ENCODE data around the gene SLC6A1.

SLC6A1 gene

DNA sequence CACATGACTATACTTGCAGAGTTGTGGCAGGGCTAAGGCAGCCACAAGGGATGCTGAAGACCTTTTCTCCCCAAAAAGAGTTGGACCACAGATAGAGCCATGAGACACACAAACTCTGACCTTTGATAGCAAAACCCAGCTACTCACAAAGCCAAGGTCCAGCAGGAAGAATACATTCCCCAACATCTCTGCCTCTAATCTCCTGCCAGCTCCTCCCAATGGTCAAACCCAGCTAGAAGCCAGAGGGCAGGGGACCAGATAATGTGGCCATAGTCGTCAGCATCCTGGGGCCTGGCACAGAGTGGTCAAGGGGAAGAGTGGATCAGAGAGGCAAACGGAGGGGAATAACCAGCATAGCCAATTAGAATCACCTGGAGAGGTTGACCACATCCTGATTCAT is 28.2 kb downstream of the SLC6A1 start:
- no peak for DNase-seq (ENCODE audit: low read depth)

DNA sequence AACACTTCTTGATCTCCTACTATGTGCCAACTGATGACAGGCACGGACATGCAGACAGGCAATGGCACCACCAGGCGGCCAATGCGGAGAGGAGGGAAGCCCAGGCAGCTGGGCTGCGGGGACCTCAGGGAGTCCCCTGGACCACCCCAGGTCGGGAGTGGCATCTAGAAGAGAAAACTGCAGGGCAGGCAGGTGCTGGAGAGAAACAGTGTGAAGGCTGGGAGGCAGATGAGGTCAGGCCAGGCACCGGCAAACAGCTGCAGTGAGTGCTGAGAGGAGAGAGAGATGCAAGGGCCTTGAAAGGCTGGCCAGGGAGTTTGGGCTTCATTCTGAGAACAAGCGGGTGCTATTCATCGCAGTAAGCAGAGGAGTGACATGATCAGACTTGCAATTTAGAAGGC is 29.1 kb downstream of the SLC6A1 start:
- no peak for DNase-seq (ENCODE audit: low read depth)

DNA sequence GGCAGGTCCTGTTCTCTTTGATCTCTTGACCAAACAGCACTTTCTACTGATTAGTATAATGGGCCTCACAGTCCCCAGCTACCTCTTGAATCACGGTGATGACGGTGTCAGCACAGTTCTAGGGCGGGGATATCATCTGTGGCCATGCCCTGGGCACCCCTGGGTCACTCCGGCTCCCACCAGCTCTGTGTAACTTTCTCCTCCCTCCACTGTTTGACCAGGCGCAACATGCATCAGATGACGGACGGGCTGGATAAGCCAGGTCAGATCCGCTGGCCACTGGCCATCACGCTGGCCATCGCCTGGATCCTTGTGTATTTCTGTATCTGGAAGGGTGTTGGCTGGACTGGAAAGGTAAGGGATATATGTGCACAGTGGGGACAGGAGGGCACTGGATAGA is 29.6 kb downstream of the SLC6A1 start:
- DNase-seq (ENCODE audit: low read depth), result no peak

DNA sequence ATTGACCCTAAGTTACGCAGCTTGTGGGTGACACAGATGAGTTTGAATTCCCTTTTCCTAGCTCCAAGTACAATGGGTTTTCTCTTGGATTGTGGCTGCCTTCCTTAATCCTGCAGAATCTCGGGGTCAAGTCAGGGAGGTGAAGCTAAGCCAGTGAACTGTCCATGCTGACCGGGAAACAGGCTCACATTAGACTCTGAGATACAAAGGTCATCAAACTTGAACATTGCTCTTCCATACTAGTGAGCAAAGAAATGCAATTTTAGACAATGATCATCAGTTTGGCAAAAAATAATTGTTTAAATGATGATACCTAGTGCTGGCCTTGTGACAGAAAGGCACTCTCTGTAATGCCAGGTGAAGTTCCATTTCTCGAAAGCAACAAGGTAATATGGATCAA is 31.6 kb downstream of the SLC6A1 start:
- no peak for DNase-seq (ENCODE audit: low read depth)

DNA sequence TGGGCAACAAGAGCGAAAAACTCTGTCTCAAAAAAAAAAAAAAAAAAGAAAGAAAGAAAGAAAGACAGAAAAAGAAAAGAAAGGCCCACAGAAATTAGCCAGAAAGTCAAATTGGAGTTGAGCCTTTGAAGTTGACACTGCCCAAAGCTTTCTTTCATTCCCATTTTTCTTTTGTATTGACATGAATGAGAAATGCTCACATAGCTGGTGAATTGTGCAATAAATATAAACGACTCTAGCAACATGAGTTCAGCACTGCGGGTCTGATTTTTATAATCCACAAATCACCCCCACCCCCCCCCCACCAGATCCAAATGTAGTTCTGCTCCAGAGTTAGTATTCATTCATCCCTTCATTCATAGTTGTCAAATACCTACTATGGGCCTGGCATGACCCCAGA is 37.4 kb downstream of the SLC6A1 start:
- no peak for DNase-seq (ENCODE audit: low read depth)

DNA sequence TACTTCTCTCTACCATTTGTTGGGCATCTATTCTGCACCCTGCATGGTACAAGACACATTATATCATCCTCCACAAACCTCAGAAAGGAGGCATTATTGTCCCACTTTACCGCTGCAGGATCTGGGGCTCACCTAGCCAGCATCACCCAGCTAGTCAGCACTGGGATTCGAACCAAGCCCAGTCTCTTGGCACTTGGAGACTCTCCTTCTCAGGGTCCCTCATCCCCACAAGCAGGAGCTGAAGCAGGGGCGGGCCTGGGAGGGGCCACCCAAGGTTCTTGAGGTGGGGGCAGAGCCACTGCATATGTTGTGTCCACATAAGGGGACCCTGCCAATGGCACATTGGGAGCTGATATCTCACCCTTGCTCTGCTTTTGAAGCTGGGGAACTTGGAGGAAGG is 41.3 kb downstream of the SLC6A1 start:
- DNase-seq (ENCODE audit: low read depth), result no peak

DNA sequence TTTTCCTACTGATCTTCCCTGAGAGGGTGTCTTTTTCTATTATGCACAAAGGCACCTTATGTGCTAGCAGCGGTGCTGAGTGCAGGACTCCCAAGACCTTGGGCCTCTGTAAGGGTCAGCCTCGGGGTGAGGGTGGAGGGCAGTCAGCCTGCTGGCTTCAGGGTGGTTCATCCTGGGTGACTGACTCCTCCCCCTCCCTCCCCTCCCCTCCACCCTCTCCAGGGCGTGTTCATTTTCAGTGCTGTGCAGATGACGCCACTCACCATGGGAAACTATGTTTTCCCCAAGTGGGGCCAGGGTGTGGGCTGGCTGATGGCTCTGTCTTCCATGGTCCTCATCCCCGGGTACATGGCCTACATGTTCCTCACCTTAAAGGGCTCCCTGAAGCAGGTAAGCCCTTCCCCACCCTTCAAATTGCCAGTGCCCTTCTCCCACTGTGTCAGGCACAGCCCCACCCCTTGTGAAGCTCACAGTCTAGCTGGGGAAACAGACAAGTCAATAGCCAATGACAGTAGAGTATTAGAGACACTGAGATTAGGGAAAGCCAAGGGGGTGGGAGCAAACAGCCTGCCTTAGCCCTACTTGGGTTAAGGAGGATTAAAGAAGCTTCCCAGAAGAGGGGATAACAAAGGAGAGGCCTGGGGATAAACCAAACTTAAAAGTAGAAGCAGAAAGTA is 41.9 kb downstream of the SLC6A1 start:
- no peak for DNase-seq (ENCODE audit: low read depth)

DNA sequence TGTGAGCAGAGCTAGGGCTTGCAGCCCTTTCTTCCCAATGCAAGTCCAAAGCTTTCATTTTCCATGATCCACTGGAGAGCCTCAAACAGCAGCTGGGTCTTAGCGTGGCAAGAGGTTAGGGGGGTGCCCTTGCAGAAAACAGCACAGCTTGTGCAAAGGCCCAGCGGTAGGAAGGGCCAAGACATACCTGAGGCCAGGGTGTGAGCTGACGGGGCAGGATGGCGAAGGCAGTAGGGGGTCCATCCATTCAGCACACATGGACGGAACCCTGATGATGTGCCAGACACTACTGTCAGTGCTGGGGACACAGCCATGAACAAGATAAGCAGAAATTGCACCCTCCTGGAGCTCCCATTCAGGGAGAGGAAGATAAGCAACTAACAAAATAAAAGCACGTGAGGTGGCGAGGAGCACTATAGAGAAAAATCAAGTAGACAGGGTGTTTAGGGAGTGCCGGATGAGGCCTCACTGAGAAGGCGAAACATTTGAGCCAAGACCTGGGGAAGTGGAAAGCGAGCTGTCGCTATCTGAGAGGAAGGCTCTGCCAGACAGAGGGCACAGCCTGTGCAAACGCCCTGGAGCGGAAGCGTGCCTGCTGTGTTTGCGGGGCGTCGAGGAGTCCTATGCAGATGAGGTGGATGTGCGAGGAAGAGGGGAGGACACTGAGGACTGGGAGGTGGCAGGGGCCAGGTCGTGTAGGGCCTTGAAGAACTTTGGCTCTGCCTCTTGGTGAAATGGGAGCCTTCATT is 43.4 kb downstream of the SLC6A1 start:
- no peak for DNase-seq (ENCODE audit: low read depth)

DNA sequence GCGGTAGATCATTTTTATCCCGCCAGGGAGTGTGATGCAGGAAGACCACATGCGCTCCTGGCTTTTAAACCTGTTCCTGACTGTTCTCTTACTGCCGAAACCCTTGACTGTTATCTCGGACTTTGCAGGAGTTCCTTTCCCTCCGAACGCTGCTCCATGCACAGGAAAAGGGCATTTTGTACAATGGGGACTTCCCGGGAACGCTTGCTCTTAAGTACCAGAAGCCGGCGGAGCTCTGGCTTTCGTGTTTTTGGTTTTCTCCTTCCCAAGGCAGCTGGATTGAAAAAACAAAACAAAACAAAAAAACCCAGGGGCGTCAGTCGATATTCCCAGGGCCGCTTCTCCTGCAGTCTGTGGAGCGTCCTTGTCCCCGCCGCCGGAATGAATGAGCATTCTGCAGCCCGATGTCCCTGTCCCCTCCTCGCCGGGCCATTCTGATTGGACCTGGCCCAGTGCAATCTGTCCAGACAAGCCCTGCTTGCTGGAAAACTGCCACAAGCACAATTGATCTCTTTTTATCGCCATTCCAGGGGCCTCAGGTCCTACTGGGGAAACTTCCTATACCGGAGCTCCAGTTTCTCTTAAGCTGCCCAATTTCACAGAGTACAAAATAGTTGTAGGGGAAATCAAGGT is 44.8 kb downstream of the SLC6A1 start:
- no peak for DNase-seq (ENCODE audit: low read depth)

DNA sequence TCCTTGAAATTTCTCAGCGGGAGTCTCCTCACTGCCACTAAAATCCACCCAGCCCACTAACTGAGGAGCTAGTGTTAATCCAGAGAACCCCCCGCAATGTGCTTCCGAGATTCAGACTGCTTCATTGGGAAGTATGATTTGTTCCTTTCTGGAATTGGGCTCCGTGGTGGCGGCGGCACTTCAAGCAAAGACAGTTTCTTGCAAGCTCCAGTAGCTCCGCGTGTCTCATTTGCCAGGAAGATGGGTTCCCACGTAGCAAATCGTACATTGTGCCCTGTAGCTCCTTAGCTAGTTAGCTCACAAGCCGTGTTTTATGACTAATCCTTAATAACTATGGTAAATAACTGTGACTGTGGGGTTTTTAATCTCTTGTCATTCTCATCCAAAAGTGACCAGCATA is 45.4 kb downstream of the SLC6A1 start:
- DNase-seq (ENCODE audit: low read depth), result no peak

DNA sequence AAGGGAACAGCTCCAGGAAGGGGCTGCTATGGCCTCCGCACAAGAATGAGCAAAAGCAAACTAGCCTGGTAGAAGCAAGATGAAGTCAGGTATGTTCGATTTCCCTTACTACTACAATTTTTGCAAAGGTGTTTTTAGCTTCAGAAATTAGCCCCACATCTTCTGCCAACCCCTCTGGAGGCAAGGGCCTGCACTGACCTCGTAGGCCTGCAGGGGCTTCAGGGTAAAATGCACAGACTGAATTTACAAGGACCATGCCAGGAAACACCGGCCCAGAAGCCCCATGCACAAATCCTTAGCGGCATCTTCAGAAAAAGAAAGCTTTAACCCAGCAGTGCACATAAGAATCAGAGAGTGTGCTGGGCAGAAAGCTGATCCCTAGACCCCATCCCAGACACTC is 53.0 kb downstream of the SLC6A1 start:
- DNase-seq (ENCODE audit: low read depth), result no peak

DNA sequence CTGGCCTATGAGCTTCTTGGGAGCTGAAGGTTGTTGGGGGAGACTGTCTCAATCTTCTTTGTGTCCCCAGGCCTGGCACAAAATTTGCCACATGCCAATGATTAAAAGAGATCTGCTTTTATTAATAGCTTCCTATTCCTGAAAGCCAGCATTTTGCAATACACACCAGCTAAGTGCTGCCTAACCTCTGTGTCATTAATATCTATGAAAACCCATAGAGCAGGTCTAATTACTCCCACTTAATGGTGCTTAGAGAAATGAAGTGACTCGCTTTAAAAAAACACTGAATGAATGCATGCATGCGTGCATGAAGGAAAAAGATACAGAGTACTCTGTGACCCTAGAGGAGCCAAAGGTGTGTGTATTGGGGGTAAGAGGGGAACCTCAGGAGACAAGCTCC is 55.0 kb downstream of the SLC6A1 start:
- DNase-seq (ENCODE audit: low read depth), result no peak

DNA sequence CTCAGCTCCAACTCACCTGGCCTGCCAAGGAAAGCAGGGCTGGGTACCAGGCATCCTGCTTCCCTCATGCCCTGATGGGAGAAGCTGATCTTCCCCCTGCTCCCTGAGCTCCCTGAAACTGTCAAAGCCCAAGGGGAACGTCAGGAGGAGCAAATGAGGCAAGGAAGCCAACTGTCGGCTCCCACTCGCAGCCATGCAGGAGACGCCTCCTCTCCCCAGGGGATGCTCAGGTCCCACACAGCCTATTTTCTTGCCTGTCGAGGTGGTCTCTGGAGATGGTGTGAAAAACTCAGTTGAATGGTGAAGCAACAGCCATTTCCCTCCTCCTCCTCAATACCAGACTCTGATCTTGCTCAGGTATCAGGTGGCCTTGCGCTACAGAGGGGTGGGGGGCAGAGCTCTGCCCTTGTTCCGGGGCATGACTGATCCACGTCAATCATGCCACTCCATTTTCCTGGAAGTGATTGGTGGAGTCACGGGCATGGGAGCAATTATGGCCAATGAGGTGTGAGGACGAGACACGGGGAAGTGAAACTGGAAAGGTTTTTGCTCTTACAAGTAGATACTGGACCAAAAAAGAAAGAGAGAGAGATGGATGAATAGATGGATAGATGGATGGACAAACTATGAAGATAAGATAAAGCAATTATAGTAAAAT is 58.2 kb downstream of the SLC6A1 start:
- DNase-seq (ENCODE audit: low read depth), result no peak

DNA sequence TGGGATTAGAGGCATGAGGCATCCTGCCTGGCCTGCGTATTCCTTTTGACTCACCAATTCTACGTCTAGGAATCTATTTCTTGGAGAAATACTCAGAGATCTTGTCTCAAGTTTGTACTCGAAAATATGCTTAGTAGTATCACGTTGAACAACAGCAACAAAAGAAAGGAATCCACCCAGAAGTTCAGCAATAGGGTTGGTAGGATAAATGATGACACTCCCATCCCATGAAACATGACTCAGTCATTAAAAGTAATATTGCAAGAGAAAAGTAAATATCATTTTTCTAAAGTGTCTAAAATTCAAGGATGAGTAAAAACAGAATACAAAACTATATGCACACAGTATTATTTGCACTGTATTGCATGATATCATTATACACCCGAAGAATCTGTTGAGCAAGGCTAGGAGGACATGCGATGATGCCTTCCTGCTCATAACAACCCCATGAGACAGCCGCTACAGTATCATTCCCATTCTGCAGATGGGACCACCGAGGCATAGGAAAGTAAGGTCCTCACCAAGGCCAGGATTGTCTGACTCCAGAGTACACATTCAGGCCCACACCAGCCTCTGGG is 61.5 kb downstream of the SLC6A1 start:
- no peak for DNase-seq (ENCODE audit: low read depth)

DNA sequence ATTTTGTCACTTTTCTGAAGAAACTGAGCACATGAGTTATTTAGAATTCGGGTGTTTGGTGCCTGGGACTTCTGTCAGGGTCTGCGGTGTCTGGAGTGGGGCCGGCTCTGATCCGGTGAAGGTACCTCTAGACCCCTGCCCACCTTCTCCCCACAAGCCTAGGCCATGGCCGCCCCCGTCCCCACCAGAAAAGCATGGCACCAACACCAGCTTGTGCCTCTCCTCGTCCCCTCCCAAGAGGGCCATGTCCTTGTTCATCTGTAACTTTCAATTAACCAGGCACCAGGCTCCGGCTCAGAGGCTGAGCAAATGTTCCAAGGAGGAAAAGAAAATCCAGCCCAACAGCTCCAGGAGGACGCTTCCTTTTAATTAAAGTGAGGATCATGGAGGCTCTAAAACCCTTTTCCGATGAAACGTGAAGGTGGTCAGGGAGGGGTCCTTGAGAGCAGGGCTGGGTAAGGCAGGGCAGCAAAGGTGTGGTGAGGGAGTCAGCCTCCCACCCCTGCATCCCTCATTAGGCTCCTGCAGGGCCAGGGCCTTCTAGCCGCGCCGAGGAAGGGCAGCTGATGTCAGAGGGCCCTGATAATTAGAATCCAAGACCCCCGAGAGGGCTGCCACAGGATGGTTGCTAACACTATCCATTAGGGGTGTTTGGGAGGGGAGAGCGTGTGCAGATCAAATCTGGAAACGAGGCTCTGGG is 62.3 kb downstream of the SLC6A1 start:
- DNase-seq (ENCODE audit: low read depth), result no peak

DNA sequence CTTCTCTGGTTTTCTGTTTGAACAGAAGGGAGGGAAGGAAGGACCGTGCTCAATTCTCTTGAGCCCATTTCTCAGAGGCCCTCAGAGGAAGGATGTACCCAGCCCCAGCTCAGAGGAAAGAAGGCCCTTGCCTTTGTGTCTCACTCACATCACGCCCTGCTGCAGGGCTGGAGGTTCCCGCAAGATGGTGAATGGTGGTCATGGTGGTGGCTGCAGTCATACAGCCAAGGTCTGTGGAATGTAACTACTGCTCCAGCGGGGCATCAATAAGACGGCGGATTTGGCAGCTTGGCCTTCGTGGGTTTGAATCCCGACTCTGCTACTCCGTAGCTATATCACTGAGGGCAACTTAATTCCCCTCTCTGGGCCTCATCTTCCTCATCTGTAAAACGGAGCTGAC is 62.9 kb downstream of the SLC6A1 start:
- DNase-seq (ENCODE audit: low read depth), result no peak

DNA sequence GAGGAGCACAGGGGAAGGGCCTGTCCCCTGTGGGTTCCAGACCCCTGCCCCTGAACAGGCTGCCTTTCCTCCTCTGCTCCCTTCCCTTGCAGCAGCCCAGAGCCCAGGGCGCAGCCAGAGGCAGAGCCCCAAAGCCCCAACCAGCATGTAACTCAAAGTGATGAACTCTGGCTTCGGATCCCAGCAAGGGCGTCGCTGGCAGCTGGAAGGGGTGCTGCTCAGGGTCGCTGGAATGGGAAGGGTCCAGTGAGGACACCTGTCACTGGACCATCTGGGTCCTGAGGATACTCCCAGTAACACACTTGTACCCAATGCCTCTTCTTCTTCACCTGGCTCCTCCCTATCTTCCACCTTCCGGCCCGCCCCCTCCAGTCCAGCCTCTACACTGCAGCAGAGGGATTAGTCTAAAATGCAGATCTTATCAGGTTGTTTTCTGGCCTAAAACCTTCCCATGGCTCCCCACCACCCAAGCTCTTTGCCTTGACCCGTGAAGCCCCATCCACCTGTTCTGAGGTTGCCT is 64.0 kb downstream of the SLC6A1 start:
- DNase-seq (ENCODE audit: low read depth), result no peak

DNA sequence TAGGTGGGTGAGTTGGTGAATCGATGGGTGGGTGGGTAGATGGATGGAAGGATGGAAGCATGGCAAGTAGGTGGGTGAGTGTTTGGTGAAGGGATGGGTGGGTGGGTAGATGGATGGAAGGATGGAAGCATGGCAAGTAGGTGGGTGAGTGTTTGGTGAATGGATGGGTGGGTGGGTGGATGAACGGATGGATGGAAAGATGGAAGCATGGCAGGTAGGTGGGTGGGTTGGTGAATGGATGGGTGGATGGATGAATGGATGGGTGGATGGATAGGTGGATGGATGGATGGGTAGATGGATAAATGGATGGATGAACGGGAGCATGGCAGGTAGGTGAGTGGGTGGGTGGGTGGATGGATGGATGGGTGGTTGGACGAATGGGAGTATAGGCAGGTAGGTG is 65.1 kb downstream of the SLC6A1 start:
- no peak for DNase-seq (ENCODE audit: low read depth)

DNA sequence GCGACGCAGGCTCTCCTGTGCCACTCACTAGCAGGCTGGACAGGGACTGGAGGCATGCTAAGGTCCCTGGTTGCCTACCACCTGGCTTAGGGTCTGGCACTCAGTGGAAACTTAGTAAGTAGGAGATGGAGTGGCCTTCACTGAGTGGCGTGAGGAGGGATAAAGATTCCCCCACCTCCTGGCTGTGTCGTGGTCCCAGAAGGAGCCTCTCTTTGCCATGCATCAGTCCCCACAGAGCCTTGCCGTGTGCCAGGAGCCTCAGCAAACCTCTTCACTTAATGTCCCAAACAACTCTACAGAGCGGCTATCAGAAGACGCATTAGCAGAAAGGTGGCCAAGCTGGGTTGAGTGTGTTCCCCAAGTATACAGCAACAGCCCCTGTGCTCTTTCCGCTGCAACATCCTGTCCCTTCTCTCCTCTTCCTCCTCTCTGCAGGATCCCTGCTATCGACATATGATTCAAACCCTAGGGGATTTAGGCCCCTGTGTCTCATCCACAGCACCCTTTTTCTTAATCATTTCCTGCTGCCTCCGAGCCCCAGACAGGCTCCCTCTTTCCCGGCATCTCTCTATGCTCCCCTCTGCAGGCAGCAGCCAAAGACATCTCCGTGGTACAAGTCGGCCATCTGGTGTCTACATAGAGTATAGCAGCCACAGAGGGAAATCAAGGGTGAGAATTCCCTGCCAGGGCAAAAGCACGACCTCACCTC is 66.7 kb downstream of the SLC6A1 start:
- no peak for DNase-seq (ENCODE audit: low read depth)

DNA sequence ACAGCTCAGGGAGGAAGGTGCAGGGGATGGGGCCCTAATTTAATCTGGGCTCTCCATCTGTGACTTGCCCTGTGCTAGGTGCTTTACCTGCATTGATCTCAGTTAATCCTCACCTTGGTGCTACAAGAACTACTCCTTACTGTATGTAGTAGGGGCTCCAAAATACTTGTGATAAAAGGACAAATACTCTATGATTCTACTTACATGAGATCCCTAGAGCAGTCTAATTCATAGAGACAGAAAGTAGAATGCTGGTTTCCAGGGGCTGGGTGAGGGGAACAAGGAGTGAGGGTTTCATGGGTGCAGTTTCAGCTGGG is 67.2 kb downstream of the SLC6A1 start:
- no peak for DNase-seq (ENCODE audit: low read depth)
